Activated CD4-positive, alpha-beta T cell treated with anti-CD3 and anti-CD28 coated beads, Interleukin-2, amount 50 U/mL, for 16 hours (primary cell): ENCODE data around the gene TMEM87B.
A peak's percentile ranks its signal among the peaks of the same experiment; 100 is the strongest.

Source experiments
- DNase-seq: peaks from one replicate; pipeline ENCODE4 v3.0.0-alpha.2; 2020

Gene TMEM87B, protein sequence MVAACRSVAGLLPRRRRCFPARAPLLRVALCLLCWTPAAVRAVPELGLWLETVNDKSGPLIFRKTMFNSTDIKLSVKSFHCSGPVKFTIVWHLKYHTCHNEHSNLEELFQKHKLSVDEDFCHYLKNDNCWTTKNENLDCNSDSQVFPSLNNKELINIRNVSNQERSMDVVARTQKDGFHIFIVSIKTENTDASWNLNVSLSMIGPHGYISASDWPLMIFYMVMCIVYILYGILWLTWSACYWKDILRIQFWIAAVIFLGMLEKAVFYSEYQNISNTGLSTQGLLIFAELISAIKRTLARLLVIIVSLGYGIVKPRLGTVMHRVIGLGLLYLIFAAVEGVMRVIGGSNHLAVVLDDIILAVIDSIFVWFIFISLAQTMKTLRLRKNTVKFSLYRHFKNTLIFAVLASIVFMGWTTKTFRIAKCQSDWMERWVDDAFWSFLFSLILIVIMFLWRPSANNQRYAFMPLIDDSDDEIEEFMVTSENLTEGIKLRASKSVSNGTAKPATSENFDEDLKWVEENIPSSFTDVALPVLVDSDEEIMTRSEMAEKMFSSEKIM

DNA sequence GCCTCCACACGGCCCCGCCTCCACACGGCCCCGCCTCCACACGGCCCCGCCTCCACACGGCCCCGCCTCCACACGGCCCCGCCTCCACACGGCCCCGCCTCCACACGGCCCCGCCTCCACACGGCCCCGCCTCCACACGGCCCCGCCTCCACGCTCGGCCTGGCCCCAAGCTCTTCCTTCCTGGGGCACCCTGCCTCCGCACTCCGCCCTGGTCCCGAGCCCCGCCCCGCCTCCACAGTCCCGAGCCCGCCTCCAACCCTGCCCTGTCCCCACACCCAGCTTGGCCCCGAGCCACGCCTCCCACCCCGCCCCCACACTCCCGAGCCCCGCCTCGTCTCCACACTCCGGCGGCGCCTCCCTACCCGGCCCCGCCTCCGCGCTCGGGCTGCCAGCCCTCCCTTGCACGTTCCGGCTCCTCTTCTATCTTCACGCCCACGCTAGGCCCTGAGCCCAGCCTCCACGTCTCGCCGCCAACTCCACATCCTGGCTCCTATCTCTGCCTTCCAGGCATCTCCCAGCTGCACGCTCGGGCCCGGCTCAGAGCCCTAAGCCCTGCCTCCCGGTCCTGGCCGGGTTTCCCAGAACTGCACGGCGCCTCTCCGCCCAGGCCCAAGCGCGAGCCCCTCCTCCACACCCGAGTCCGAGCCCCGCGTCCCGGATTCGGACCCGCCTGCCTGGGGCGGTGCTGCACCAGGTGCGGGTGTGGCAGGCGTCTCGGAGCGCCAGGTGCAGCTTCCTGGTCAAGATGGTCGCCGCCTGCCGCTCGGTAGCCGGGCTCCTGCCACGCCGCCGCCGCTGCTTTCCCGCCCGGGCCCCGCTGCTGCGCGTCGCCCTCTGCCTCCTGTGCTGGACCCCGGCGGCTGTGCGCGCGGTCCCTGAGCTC lies at the start of gene TMEM87B:
TSS of gene TMEM87B (plus strand) at position 423 of the 883 bp plus-strand sequence. CDS start at position 746, 323 bp downstream.
- DNase-seq: peak; percentile 99

DNA sequence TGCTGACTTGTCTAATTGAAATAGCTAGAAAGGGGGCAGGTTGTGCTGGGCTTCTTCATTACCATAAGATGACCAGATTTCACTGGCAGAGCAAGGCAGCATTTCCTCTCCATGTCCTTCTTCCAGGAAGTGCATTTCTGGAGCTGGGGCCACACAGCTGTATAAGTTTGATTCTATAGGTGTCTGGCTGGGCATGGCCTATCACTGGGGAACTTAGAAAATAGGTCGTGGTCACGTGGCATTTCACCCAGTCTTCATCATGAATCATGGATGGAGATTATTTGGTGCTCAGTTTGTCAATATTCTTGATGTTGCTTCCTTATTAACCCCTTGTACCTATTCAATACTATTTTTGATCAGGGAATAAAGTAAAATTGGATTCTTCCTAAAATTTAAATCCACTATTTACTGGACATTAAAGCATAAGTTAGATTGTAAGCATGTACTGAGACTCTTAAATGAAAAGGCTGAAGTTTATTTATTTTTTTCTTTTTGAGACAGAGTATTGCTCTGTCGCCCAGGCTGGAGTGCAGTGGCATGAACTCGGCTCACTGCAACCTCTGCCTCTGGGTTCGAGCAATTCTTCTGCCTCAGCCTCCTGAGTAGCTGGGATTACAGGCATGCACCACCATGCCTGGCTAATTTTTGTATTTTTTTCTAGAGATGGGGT lies 49.5 kb upstream of the TMEM87B start:
- DNase-seq: no peak

DNA sequence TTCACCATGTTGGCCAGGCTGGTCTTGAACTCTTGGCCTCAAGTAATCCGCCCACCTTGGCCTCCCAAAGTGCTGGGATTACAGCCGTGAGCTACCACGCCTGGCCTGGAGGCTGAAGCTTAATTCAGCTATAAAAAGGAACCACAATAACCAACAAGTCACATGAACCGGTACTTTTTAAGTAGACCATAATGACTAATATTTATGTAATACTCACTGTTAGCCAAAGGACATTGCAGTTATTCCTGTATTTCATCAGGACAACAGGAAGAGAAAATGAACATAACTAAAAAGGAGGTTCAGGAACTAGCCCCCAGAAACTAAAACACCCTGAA lies 49.0 kb upstream of the TMEM87B start:
- no peak for DNase-seq

DNA sequence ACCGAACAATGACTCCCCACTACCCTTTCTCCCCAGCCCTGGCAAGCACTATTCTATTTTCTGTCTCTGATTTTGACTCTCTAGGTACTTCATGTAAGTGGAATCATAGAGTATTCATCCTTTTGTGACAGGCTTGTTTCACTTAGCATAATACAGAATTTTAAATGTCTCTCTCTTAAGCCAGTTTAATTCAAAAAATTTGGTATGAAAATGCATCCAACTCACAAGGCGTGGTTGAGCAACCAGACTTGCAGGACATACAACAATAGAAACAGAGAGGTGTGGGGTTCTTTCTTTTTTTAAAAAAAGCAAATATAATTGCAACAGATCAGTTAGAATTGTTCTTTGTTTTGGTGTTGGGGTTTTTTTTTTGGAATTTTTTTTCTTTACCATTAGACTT lies 47.6 kb upstream of the TMEM87B start:
- DNase-seq: no peak

DNA sequence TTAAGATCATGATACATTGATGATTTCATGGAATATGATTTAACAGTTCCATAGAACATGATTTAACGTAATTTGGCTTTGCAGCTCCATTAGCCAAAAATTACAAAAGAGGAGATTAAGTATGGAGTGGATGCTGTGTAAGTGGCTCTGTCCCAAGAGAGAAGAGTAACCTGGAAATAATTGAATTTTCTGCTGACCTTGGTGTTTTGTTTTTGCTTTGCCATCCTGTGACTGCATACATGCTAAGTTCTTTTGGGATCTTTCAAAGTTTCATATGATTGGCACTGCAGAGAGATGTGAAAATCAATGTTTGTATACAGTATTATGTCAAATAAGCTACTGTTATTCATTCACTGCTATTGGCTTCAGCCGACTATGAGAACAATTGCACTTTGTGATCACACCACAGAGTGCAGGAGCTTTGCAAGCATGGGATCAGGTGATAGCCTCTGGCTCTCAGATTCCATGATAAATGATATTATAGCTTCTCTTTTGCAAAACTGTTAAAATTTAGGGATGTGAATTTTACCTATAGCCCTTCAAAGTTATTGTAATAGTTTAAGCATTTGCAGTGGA lies 46.1 kb upstream of the TMEM87B start:
- no peak for DNase-seq

DNA sequence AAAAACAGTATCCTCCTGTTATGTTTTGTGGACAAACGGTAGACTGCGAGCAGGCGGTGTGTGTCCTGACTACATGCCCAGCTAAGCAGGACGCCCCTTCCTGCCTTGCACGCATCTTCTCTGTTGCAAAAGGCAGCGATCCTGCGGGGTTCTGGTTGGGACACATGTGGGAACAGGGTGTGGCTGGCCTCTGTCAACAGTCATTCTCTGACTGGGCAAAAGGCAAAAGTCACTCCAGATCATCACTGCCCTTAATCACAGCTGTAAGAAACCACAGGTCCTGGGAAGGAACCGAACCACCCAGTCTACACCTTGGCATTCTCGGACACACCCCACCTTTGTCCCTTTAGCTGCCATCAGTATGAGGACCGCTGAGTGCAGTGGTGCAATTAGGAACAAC lies 44.3 kb upstream of the TMEM87B start:
- DNase-seq: no peak

DNA sequence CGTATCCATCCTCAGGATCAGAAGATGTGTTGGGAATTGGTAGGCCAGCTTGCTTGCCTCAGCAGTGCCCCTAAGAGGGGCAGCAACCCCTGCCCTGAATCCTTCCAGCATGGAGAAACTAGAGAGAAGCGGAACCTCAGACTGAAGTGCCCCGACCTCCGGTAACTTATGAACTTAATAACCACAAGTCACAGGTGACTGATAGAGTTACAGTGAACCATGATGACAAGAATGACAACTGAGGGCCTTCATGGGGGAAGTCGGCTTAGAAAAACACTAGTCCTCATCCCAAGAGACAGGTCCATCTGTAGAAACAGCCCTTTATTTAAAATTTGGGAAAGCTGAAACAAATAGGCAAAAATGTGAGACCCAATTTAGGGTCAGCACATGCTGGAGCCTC lies 42.5 kb upstream of the TMEM87B start:
- no peak for DNase-seq

DNA sequence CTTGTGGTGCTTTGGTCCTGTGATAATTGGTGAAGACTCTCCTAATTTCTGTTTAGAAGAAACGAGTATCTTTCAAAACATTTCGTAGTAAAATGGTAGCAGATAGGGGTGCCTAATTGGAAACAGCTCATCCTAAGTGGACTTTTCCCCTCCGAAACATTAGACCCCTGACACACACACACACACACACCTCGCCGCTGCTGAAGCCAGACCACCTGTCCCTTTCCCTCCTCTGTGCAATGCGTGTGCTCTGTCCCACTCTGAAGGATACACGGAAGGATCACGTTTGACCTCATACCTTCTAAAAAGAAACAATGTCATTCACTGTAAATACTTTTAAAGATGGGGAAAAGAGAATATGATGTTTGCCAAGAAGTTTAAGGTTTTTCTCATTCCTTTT lies 36.2 kb upstream of the TMEM87B start:
- DNase-seq: no peak

DNA sequence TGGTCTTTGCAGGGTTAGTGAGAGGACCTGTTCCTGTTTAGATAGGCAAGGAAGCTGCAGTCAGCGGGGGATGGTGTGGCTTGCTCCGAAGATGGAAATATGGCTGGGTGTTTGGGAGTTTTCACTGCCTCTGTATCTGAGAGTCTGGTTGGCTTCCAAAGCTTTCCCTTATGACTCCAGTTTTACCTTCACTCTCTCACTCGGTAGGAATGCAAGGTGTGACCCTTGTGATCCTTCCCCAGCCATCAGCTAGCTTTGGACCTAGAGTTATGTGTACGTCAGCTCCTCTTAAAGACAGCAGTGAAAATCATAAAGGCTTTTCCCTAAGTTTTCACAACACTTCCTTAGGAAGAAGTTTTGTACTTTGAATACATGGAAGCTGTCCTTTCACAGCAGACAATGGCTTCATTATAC lies 35.5 kb upstream of the TMEM87B start:
- no peak for DNase-seq

DNA sequence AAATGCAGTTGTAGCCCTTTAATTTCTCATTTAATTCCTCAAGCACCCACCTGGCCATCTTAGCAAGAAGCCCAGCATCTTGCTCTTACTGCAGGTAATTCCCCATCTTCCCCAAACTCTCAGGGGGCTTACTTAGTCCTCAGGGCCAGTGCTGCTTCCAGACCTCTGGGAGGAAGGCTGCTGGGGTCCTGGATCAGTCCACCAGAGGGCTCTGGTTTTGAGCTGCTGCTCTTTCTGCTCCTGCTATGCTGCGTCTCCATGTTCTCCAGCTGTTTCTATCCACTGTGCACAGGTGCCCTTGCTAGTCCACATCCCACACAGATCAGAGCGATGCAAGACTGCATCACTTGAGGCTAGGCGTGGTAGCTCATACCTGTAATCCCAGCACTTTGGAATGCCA lies 34.5 kb upstream of the TMEM87B start:
- DNase-seq: no peak

DNA sequence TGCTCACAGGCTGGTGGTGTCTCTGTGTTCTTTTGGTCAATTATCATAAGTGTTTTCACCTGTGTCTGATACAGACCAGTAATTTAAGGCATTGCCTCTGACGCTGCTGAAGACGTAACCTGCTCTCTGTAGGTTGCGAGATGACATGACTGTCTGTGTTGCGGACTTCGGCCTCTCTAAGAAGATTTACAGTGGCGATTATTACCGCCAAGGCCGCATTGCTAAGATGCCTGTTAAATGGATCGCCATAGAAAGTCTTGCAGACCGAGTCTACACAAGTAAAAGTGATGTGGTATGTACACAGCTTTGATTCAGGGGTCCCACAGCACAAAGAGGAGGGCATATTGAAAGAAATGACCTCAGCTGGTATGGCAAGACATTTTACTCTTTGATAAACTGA lies 33.8 kb upstream of the TMEM87B start:
- DNase-seq: no peak

DNA sequence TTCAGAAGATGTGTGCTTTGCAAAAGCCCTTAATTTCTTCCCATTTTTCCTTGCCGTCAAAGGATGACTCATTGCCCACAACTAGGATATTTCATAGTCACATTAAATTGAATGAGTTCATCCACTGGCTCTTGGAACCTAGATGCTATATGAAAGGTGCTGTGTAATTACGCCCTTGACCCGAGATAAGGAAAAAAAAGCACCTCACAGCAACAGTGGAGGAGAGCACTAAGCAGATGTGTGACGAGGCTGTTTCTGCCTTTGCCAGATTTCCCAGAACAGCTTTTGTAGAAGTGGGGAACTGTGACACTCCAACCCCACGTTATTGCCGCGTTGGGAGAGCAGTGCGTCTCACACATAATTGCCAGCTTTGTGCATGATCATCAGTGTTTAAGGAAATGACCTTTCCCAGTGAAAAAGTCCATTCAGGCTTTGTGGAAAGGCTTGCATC lies 33.3 kb upstream of the TMEM87B start:
- DNase-seq: no peak

DNA sequence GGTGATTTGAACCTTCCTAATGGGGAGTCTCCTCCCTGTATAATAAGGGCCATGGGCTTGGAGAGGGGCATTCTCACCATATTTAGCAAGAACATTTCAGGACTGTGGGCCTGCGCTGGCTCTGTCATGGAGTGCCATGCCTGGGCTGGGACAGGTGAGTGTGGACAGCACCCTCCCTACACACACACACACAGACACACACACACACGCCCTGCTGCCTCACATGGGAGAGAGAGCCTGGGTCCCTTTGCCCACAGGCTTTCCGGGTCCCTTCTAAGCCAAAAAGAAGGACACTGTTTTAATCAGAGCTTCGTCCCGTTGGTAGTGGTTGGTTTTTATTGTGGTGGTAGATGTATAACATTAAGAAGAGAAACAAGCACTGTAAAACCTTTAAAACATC lies 31.4 kb upstream of the TMEM87B start:
- no peak for DNase-seq

DNA sequence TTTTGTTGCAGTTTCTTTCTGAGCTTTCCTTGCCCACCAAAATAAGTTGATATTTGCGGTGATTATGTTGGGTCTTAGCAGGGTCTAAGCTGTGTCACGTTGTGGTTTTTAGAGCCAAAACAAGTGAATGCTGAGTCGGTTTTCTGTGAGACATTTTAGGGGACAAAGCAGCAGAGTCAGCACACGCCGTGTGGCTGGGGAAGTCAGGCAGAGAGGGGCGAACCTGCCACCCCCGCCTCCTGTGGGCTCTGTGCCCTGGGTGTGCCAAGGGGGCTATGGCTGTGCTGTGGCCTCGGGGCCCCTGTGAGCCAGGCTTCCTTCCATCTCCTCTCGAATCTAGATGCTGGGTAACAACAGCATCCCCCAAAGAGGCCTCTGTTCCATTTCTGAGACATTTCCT lies 30.8 kb upstream of the TMEM87B start:
- DNase-seq: no peak

DNA sequence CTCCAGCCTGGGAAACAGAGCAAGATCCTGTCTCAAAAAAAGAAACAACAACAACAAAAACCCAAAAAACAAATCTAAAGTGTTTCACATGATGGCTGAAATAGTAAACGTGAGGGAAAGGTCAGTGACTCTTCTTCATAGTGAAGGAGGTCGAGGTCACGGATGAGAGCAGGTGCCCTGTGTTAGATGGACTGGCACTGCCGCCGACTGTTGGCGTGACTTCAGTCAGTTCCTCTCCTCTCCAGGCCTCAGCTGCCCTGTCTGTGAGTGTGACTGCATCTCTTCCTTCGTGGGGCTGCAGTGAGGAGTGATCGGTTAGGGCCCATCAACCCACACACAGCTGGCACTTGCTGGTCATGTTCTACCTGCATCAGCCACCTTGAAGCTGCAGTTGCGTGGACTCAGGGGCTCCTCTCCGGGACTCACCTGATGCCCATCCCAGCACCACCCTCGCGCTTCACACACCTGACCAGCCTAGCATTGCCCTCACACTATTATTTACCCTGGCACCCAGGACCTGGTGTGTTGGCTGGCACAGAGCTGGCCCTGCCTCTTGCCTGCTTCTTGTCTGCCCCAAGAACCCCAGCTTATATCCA lies 30.1 kb upstream of the TMEM87B start:
- no peak for DNase-seq

DNA sequence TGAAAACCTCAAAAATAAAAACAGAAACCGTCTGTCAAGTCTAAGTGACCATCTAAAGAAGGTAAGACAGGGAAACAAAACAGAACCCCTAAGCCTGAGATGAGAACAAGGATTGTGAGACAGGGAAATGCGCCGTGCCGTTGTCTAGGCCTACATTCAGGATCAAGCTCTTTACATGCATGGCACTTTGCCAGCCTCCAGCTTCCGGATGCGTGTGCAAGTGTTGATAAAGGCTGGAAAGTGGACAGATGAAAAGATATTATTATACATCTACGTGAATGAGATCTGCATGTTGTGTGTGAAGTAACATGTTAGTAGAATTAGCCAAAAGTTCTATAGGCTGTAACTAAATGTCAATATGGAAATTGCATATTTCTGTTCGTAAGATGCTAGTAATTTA lies 28.6 kb upstream of the TMEM87B start:
- DNase-seq: no peak

DNA sequence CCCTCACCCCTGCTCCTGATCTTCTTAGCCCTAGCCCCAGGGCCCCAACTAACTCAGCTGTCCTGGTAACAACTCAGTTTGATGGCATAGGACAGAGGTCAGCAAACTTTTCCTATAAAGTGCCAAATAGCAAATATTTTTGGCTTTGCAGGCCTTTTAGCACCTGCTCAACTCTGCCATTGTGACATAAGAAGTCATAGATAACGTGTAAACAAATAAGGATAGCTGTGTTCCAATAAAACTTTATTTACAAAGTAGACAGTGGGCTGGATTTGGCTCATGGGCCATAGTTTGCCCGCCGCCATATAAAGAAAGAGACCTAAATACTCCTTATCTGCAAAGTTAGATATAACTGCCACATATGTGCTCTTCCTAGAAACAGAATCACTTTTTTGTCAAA lies 27.3 kb upstream of the TMEM87B start:
- DNase-seq: no peak

DNA sequence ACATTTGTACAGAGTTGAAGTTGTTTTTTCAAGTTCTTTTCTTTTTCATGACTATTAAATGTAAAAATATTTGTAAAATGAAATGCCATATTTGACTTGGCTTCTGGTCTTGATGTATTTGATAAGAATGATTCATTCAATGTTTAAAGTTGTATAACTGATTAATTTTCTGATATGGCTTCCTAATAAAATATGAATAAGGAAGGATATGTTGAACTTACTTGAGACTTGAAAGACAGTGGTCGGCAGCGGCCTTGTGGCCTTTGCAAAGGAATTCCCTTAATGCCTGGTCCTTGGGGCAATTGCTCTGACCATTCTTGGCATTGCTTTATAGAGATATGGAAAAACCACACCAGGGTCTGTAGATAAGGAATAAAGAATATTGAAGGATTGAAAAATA lies 25.9 kb upstream of the TMEM87B start:
- DNase-seq: no peak

DNA sequence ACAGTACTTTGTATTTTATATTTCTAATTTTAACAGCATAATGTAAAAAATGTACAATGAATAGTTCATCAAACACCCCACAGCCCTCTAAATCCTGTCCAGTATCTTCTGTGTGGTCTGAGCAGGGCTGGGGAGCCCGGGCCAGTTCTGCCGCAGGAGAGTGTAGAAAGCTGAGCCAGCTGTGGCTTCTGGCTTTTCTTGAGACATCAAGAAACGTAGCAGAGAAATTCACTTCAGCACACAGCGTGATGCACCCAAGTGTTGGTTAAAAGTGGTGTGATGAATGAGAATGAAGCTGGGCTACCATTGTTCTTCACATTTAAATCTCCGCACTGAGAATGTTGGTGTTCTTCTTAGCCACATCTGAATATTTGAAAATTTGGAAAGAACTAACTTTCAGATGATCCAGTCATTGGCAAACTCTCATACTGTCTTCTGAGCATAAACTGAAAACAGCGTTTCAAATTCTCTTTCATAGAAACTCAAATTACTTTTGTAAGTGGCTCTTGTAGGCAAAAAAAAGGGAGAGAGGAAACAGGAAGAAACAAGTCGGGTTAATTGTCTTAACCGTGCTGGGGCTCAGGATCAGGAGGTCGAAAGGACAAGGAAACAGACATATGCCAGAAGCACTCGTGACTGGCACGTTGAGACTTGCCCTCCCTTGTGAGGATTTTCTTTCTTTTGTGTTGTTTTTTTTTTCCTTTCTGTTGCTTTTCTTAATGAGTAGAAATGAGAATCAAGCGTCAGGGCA lies 23.4 kb upstream of the TMEM87B start:
- no peak for DNase-seq

DNA sequence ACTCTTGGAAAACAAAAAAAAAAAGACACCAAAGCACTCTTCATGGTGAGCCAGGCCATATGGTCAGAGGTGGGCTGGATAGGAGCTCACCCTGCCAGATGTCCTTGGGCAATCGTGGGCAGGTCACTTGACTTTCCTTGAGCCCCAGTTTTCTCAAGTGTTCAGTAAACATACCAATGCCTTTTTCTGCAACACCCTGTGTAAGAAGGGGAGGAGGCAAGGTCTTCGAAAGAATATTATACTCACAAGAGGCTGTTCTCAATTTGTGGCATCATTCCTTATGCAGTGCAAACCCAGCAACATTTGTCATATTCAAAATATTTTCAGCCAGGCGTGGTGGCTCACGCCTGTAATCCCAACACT lies 22.9 kb upstream of the TMEM87B start:
- no peak for DNase-seq

DNA sequence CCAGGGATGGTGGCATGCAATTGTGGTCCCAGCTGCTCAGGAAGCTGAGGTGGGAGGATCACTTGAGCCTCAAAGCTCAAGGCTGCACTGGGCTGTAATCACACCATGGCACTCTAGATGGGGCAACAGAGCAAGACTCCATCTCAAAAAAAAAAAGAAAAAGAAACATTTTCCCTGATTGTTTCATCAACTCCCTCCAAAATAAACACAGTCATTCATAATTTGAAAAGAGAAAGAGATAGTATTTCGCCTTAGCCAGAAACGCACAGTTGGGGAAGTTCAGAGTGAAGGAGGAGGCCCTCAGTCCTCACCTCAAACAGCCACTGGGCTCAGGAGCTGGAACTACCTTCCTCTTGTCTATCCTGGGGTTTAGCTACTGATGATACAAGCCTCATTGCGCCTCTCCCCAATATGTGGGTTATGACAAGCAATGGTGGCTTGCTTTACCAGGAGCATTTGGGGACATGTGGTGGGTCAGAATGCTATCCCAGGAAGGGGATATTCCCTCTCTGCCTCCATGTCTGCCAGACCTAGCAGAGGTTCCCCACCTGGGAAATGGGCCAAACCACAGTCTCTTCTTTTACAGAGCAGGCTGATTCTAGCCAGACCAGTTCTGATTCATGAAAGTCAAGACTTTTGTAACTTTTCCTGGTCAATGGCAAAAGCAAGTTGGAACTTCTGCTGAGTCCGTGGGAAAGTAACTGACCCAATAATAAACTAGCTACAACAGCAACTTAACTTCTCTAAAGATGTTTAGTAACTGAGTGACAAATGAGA lies 22.2 kb upstream of the TMEM87B start:
- no peak for DNase-seq
